NB4 (cell line): ENCODE measurements around the gene VTN.

Experiments used
- MYC ChIP-seq: IDR thresholded peaks from 2 replicates; pipeline ENCODE4 v1.6.1; 2011; ENCODE audit warnings: low read depth, low read length
- POLR2A ChIP-seq: IDR thresholded peaks from 2 replicates; pipeline ENCODE4 v1.6.1; 2011; ENCODE audit warnings: mild to moderate bottlenecking; ENCODE audit not compliant: insufficient read length; ENCODE audit errors: extremely low read depth
- TF ChIP-seq, protein P1 (sequence below): IDR thresholded peaks from one replicate; pipeline ENCODE4 v1.5.1; 2012; ENCODE audit warnings: low read depth, low read length

GRCh38 chr17:28342313-28342712, 27.8 kb downstream of the VTN start:
- TF ChIP-seq, protein P1, sequence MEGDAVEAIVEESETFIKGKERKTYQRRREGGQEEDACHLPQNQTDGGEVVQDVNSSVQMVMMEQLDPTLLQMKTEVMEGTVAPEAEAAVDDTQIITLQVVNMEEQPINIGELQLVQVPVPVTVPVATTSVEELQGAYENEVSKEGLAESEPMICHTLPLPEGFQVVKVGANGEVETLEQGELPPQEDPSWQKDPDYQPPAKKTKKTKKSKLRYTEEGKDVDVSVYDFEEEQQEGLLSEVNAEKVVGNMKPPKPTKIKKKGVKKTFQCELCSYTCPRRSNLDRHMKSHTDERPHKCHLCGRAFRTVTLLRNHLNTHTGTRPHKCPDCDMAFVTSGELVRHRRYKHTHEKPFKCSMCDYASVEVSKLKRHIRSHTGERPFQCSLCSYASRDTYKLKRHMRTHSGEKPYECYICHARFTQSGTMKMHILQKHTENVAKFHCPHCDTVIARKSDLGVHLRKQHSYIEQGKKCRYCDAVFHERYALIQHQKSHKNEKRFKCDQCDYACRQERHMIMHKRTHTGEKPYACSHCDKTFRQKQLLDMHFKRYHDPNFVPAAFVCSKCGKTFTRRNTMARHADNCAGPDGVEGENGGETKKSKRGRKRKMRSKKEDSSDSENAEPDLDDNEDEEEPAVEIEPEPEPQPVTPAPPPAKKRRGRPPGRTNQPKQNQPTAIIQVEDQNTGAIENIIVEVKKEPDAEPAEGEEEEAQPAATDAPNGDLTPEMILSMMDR = no peak
- TF ChIP-seq POLR2A = no peak
- TF ChIP-seq MYC = no peak
